Stimulated activated CD4-positive, alpha-beta T cell treated with anti-CD3 and anti-CD28 coated beads, Interleukin-4, amount 100 ng/mL, for 4 hours (primary cell): Measurements from ENCODE around the gene DSTN.
A peak's percentile ranks its signal among the peaks of the same experiment; 100 is the strongest.

Experiments used
- DNase-seq, 2 experiments: peaks; one replicate each; pipeline ENCODE4 v3.0.0-alpha.2; 2020

Gene DSTN

GRCh38 chr20:17569616-17570346 is at the start of gene DSTN:
DSTN (plus strand) TSS chr20:17570075; CDS start chr20:17570209, 134 bp downstream.
- DNase-seq, result peak; percentile 85 to 86

- no peak for DNase-seq
These were observed 49.3 kb upstream of the DSTN start for GRCh38 chr20:17520583-17520982.

DNA sequence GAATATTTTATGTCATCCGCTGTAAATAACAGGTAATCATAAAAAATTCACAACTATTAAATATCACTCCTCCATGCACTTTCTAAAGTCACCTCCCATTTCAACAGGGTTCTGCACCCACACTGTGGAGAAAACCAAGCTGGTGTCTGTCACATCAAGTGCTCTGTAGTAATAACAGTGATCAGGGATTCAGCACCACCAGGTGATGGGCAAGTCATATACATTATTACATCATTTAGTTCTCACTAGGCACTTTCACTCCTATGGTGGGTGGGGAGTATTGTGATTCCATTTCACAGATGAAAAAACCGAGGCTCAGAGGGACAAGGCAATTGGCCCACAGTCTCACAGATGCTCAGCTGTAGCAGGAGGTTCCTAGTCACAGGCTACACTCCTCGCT is 47.3 kb upstream of the DSTN start:
- no peak for DNase-seq

- DNase-seq, result no peak
These were observed 46.5 kb upstream of the DSTN start for GRCh38 chr20:17523326-17523725.

GRCh38 chr20:17524560-17524959 is 45.3 kb upstream of the DSTN start:
- DNase-seq, result no peak

GRCh38 chr20:17525132-17525531 is 44.7 kb upstream of the DSTN start:
- DNase-seq, result no peak

- DNase-seq, result no peak
These were observed 44.2 kb upstream of the DSTN start for GRCh38 chr20:17525650-17526049.

DNA sequence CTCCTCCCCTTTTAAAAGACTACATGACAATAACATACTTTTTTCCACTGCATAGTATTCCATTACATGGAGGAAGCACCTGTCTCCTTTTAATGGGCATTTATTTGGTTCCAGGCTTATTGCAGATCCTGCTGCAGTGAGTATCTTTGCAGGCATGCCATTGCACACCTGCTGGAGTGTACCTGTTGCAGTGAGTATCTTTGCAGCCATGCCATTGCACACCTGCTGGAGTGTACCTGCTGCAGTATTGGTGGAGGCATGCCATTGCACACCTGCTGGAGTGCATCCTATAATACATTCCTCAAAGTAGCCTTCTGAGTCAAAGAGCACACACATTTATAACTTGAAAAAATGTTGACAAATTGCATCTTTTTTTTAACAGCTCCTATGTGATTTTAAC is 40.3 kb upstream of the DSTN start:
- DNase-seq, result no peak

- DNase-seq, result no peak
These were observed 39.7 kb upstream of the DSTN start for GRCh38 chr20:17530153-17530552.

- DNase-seq, result peak; percentile 39 to 43
These were observed 38.9 kb upstream of the DSTN start, which contains the start of gene BFSP1 for GRCh38 chr20:17530716-17531664. BFSP1 (minus strand) TSS chr20:17531379; CDS start chr20:17531329, 50 bp downstream.

DNA sequence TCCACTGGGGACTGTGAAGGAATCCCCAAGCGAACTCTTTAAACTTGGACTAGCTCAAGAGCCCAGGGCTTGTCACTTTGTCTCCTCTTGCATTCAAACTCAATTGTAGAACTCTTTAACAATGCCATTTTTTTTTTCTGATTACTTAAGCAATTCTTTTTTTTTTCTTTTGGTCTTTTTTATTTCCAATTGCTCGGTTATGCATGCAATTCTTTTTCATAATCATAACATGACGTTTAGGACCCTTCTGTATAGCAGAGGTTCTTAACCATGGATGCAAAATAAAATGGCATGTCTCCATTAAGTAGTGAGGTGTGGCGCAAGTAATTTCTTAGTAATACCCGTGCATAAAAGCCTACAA is 38.2 kb upstream of the DSTN start:
- DNase-seq, result no peak

GRCh38 chr20:17533396-17533795 is 36.5 kb upstream of the DSTN start:
- no peak for DNase-seq

- no peak for DNase-seq
These were observed 35.8 kb upstream of the DSTN start for GRCh38 chr20:17534077-17534476.

DNA sequence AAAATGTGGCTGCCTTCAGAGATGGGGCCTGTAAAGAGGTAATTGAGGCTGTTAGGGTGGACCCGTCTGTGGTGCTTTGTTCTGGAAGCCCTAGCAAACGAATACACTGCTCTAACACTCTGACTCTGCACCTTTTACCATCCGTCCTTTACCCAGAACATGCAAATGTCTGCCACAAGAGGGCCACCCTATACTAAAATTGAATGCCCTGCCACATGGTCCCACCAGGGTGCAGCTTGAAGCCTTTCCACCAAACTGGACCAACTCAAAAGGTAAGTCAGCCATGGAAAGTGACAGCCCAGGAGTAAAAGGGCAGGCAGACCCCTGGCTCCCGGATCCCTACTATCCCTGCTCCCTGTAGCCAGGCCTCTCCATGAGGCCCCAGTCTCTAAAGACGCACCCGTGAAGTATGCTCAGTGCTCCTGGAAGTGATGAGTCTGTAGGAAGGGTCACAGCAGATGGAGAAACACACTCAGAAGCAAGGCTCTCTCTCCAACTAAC is 32.9 kb upstream of the DSTN start:
- DNase-seq, result peak; percentile 29 to 54

- DNase-seq, result no peak
These were observed 31.9 kb upstream of the DSTN start for GRCh38 chr20:17537959-17538358.

GRCh38 chr20:17538517-17539170 is 31.2 kb upstream of the DSTN start:
- no peak for DNase-seq

DNA sequence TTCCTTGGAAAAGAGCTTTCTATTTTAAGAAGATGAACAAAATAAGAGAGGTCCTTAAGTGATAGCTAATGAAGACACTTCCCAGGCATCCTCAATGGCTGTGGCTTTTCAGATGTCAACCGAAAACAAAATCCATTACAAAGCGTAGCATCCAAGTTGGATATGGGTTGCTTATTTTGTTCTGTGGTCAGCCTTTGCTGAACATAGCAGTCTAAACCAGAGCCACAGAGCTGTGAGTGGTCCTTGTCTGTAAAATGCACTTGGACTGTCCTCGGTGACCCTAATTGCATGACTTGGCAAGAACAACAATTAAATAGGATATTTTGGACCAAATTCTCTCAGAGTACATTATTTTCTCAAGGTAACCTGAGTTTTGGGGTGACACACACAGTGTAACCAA is 28.3 kb upstream of the DSTN start:
- no peak for DNase-seq

DNA sequence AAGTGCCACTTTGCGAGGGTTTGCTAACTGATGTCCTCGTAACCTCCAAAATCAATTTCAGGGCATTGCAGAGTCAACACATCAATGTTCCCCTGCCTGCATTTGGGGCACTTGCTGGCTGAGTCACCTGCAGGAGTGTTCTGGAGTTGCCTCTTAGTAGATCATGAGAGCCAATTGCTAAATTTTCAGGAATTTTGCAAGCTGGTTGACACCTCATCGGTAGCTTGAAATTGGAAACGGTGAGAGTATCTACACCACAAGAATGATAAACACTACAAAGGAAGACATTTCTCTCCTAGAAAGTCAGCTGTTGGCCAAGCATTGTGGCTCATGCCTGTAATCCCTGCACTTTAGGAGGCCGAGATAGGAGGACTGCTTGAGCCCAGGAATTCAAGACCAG is 27.9 kb upstream of the DSTN start:
- no peak for DNase-seq

- no peak for DNase-seq
These were observed 27.4 kb upstream of the DSTN start for GRCh38 chr20:17542481-17542880.

- DNase-seq, result no peak
These were observed 26.9 kb upstream of the DSTN start for GRCh38 chr20:17542993-17543412.

DNA sequence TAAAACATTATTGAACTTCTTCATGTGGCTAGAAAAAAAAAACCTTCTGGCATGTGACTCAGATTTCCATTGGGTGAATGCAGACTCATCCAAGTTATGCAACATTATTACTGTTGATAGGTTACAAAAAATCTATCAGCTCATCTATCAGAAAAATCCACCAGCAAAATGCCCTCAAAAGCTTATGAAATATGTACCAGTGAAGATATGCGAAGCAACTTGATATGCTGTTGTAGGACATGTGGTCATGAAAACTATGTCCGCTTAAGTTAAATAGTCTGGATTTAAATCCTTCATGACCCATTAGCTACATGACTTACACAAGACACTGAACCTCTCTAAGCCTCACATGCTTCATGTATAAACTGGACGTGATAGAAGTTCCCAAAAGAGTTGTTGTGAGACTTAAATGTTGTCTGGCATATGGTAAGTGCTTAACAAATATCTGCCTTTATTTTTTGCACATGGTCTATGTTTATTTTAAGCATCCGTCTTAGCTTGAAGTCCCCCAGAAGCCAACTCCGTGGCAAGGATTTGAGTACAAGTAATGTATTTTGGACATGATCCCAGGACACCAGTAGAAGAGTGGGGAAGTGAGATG is 26.2 kb upstream of the DSTN start:
- DNase-seq, result no peak

DNA sequence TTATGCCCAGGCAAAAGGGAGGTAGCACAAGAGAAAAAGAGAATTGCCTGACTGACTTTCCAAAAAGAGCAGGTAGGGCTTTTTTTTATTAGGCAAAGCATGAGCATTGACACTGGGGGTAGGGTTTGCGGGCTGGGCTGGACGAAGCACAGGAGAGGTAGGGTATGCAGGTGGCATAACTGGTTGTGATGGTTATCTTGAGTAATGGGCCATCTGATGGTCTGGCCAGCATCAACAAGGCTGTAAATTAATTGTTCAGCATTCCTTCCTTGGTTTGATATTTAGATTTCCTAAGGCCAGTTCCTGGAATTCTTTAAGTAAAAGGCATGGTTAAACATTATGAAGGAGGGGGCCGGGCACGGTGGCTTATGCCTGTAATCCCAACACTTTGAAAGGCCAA is 24.7 kb upstream of the DSTN start:
- no peak for DNase-seq

GRCh38 chr20:17549131-17549530 is 20.7 kb upstream of the DSTN start:
- DNase-seq, result no peak
